WTC11 (cell line): Measurements from ENCODE around the gene GALNT18.

Source experiments
- ATF6 ChIP-seq: sonication (generic); formaldehyde crosslinking; IDR thresholded peaks from 2 replicates; pipeline ENCODE4 v1.8.1; 2023; ENCODE audit warnings: mild to moderate bottlenecking, missing genetic modification reagents
- CBFB ChIP-seq: sonication (generic); formaldehyde crosslinking; IDR thresholded peaks from 2 replicates; pipeline ENCODE4 v1.8.1; 2022; ENCODE audit warnings: mild to moderate bottlenecking, low read depth, missing genetic modification reagents
- CTCF ChIP-seq: fragments of 200-600 bp; IDR thresholded peaks from 2 replicates; pipeline ENCODE4 v1.8.0; 2022; ENCODE audit warnings: antibody characterized with exemption
- ESRRA ChIP-seq: sonication (generic); formaldehyde crosslinking; IDR thresholded peaks from 2 replicates; pipeline ENCODE4 v1.8.1; 2022; ENCODE audit warnings: mild to moderate bottlenecking, missing genetic modification reagents, borderline replicate concordance
- ETV6 ChIP-seq: sonication (generic); formaldehyde crosslinking; IDR thresholded peaks from 2 replicates; pipeline ENCODE4 v1.8.1; 2022; ENCODE audit warnings: mild to moderate bottlenecking, missing genetic modification reagents
- FOXK1 ChIP-seq: sonication (generic); formaldehyde crosslinking; IDR thresholded peaks from 2 replicates; pipeline ENCODE4 v1.8.0; 2022; ENCODE audit warnings: mild to moderate bottlenecking, moderate library complexity, missing genetic modification reagents
- JUN ChIP-seq: sonication (generic); formaldehyde crosslinking; IDR thresholded peaks from 2 replicates; pipeline ENCODE4 v1.8.0; 2023; ENCODE audit warnings: mild to moderate bottlenecking, missing genetic modification reagents
- KAT7 ChIP-seq: sonication (generic); formaldehyde crosslinking; IDR thresholded peaks from 2 replicates; pipeline ENCODE4 v1.8.1; 2023; ENCODE audit warnings: missing genetic modification reagents, mild to moderate bottlenecking, borderline replicate concordance
- MAX ChIP-seq: sonication (generic); formaldehyde crosslinking; IDR thresholded peaks from 2 replicates; pipeline ENCODE4 v1.8.0; 2022; ENCODE audit warnings: mild to moderate bottlenecking, missing genetic modification reagents
- NR2C2 ChIP-seq: sonication (generic); formaldehyde crosslinking; IDR thresholded peaks from 2 replicates; pipeline ENCODE4 v1.8.0; 2022; ENCODE audit warnings: mild to moderate bottlenecking, missing genetic modification reagents
- ZNF416 ChIP-seq: fragments of 250-450 bp; sonication (Bioruptor Pico); IDR thresholded peaks from 2 replicates; pipeline ENCODE4 v1.9.0; 2021; ENCODE audit warnings: mild to moderate bottlenecking, inconsistent platforms
- TF ChIP-seq, protein P1 (sequence below): fragments of 250-450 bp; sonication (Bioruptor Pico); IDR thresholded peaks from 2 replicates; pipeline ENCODE4 v2.1.2; 2022; ENCODE audit warnings: mild to moderate bottlenecking, moderate library complexity

DNA sequence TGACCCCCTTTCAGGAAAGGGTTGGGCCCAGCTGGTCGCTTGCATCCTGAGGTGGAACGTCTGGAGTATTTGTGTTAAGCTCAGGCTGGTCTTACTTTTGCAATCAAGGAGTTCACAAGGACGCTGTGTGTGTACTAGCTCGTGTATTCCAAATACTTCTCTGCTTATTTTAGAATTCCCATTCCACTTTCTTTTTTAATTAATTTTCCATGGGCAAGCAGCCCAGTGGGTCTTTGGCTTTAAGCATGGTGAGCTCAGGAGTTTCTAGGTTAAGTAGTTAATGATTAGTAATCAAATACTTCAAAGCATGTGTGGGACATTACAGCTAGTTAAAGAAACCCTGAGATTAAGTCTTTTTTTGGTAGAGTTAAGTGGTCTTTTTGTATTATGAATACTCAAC lies 337.3 kb downstream of the GALNT18 start:
- no peak for TF ChIP-seq CBFB (CRISPR knock-in tag)
- no peak for TF ChIP-seq ETV6 (CRISPR knock-in tag)
- TF ChIP-seq MAX (CRISPR knock-in tag) = no peak
- TF ChIP-seq CTCF = no peak
- TF ChIP-seq ATF6 (CRISPR knock-in tag) = no peak
- no peak for TF ChIP-seq ESRRA (CRISPR knock-in tag)
- TF ChIP-seq, protein P1, sequence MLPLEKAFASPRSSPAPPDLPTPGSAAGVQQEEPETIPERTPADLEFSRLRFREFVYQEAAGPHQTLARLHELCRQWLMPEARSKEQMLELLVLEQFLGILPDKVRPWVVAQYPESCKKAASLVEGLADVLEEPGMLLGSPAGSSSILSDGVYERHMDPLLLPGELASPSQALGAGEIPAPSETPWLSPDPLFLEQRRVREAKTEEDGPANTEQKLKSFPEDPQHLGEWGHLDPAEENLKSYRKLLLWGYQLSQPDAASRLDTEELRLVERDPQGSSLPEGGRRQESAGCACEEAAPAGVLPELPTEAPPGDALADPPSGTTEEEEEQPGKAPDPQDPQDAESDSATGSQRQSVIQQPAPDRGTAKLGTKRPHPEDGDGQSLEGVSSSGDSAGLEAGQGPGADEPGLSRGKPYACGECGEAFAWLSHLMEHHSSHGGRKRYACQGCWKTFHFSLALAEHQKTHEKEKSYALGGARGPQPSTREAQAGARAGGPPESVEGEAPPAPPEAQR (CRISPR knock-in tag) = no peak
- no peak for TF ChIP-seq FOXK1 (CRISPR knock-in tag)
- no peak for TF ChIP-seq JUN
- no peak for TF ChIP-seq KAT7 (CRISPR knock-in tag)
- no peak for TF ChIP-seq ZNF416 (CRISPR knock-in tag)
- no peak for TF ChIP-seq NR2C2
